ENCODE measurements around the gene SLC26A1.

Gene SLC26A1

GRCh38 chr4:964346-965025, 28.7 kb downstream of the SLC26A1 start:
- no peak for DNase-seq

DNA sequence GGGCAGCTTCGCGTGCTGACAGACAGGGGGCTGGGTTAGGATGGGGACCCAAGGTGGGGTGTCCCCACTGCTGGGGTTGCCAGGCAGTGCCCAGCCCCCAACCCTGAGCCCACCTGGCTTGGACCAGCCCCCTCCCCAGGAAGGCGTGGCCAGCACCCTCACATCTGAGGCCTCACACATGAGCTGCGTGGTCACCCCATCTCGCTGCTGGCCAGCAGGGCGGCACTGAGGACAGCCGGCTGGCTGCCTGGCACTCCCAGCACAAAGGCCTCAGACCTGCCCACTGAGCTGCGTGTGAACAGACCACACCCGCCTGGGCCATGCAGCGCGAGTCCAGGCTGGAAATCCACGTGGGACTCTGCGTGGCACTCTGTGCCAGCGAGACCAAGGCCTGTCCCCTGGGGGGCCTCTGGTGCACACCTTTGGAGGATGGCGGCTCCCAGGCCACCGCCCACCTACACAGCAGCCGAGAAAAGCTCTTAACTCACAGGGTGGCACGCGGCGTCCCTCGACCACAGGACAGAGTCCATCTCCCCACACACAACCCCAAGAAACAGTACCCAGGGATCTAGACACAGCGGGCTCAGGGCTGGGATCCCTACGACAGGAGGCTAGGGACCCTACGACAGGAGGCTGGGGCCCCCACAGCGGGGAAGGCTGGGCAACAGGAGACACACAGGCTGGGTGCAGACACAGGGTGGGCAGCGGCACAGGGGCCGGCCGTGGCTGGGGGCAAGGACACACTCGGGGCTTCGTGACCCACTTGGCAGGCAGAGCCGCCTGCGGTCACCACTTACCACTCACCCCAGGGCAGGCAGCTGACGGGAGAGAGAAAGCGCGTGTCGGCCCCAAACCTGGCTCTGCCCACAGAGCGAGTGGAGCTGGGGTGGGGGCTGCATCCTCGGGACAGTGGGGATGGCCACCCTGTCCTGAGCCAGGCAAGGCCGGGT, 29.7 kb downstream of the SLC26A1 start:
- no peak for DNase-seq

DNA sequence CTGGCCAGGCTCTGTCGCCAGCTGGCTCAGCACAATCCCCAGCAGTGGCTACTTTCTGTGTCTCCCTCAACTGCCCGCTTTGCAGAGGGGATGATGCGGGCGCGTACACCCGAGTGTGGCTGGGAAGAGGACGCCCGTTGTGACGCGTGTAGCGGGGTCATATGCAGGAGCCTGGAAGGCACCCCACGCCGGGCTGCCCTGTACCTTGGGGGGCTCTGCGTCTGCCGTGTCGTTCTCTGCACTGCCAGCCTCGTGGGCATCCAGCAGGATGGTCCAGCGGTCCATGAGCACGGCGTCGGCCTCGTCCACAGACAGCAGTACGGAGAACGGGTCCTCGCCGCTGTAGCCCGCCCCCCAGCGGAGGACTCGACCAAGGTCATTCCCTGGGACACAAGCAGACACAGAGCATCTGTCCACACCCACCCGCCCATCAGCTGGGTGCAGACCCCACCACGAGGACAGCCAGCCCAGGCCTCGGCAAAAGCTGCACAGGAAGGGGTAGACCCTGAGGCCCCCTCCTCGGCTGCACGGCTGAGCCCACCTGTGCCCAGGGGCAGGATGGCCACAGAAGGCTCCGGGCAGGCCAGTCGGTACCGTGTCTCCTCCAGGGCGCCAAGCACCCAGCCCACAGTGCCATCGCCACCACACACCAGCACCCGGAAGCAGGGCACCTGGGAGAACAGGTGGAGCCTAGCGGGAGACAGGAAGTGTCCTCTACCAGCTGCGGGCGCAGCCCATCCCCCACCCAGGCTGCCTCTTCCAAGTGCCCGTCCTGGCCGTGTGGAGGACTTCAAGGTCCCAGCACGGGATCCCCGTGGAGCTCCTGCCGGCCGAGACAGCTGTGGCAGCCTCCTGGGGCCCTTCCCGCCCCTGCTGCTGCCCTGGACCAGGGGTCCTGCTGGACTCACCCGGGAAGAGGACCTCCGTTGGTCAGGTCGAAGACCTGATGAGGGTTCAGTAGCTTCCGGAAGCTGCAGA, 30.7 kb downstream of the SLC26A1 start:
- DNase-seq = no peak

GRCh38 chr4:961351-962230, 31.6 kb downstream of the SLC26A1 start:
- DNase-seq = no peak

DNA sequence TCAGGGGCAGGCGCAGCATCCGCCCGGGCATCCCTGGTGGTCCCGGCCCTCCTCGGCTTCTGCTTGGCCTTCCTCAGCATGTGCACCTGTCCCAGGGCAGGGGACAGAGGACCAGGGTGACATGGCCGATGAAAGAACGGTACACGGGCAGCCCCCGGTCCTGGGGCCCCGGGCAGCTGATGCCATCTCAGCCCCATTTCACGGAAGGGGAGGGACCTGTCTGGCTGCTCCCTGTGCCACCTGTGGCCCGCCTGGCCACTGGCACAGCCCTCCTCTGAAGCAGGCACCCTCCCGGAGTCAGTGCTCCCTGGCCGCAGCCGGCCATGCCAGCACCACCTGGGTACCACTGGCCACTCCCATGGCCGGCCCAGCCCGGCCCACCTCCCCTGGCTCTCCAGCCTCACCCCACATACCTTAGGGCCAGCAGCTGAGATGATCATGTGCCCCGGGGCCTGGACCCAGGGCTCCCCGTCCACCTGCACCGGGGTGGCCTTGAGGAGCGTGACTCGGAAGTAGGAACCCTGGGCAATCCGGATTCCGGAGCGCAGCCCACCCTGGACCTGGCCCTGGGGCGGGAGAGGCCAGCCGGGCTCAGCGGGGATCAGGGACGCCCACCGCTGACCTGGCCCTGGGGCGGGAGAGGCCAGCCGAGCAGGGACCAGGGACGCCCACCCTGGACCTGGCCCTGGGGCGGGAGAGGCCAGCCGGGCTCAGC, 32.4 kb downstream of the SLC26A1 start:
- no peak for DNase-seq

DNA sequence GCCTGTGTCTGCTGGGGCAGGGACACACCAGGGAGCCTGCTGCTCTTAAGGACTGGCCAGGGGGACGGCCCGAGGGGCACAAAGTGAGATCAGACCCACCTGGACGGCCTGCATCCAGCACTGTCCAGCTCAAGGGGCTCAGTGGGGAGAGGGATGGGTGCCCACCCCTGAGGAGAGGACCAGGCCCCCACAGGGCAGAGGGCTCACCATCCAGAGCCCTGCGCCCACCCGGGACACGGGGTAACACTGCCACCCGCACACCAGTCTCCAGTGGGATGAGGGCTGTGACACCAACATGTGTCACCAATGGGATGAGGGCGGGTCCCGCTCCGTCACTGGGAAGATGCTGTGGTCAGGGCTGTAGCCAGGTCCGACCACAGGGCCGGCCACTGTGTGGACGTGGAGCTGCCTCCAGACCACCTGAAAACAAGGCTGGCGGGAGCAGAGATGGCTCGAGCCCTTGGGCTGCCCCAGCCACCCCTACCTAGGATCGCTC, 33.0 kb downstream of the SLC26A1 start:
- no peak for DNase-seq

DNA sequence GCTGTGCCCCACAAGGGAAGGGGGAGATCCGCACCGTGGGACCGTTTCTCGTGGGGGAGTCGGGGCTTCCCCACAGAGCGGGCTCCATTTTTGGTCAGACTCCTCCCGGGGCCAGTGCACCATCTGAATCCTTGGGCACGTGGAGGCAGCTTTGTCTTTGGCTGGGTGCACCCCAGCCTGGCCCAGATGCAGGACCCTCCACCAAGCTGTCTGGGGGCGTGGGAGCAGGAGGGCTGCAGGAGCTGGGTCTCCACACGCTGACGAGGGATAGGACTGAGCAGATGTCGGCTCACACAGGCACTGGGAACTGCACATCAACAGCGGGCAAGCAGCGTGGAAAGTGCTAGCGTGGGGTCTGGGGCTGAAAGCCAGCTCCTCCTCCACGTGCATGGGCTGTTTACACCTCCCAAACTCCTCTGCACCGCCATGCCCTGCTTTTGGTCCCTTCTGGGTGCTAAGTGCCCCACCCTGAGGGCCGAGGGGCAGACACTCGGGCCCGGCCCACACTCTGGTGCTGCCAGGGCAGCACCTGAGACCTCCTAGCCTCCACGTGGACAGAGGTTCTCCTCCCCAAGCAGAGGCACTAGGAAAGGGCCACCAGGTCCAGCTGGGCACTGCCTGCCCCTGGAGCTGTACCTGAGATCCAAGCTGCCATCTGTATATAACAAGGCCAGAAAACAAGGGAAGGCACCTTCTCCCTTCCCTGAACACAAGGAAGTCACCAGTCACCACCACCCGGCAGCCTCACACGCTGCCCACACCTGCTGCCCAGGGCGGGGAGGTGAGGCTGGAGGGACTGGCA, 33.7 kb downstream of the SLC26A1 start:
- DNase-seq = no peak

DNA sequence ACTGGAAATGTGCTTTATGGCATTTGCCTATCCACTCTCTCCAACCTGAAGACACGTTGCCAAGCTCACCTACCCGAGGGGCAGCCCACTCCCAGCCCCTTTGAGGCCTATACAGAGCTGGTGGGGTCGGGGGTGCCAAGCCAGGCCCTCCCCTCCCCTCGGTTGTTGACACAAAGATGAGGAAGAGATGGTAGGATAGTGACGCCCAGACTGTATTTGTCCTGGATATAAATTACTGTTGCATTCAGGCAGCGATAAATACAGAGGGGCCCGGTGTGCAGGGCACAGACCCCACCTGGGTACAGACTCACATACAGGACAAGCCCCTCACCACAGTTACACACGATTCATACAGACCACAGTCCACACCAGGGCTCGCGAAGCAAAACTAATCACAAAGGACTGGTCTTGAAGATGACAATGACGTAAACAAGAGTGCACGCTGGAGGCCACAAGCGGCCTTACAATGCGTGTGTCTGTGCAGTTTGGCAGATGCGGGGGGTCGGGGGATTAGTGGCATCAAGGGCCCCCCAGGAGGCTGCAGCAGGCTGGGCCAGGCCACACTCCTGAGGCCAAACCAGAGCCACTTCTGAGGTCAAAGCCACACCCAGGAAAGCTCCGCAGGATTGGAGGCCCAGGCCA, 34.4 kb downstream of the SLC26A1 start:
- no peak for DNase-seq

DNA sequence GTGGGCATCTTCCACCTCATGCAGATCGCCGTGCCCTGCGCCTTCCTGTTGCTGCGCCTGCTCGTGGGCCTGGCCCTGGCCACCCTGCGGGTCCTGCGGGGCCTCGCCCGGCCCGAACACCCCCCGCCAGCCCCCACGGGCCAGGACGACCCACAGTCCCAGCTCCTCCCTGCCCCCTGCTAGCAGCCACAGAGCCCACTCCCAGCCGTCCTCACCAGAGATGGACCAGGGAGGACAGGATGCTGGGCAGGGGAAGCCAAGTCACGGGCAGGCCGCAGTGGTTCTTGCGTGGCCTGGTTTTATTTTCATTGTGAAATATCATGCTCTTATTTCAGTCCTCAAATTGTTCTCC, 34.9 kb downstream of the SLC26A1 start:
- DNase-seq = no peak

GRCh38 chr4:957581-958313, 35.5 kb downstream of the SLC26A1 start:
- no peak for DNase-seq

DNA sequence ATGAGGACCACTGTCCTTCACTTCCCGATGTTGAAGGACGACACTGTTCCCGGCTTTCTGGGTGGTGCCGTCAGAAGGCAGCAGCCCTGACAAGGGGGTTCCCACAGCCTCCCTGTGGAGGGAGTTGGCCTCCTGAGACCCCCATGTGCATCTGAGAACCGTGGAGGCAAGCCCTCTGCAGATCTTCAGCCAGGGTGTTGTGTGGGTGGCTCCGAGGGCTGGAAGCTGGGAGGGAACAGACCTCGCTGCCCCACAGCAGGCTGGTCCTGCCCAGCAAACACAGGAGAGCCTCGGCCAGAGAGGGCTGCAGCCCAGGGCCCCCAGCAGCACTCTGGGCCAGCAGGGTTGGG, 36.0 kb downstream of the SLC26A1 start:
- no peak for DNase-seq

DNA sequence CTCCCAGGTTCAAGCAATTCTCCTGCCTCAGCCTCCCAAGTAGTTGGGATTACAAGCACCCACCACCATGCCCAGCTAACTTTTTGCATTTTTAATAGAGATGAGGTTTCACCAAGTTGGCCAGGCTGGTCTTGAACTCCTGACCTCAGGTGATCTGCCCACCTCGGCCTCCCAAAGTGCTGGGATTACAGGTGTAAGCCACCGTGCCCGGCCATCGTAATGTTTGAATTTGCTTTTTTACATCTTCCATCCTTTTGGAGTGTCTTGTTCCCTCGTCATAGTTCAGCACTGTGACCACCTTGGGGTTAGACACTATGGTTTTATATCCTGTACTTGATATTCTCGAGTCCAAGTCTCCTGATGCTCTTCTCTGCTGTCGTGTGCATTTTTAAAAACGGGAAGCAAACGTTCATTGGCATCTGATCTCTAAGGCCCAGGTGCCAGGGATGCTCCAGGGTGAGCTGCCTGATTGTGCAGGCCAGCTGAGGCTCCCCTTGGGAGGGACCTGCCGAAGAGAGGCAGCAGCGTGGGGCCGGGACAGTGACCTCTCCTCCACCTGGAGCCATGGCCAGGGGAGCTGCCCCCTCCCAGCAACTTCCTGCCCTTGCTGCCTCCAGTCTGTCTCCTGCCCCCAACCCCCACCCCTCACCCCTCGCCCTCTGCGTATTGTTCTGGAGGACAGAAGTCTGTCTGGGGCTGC, 36.5 kb downstream of the SLC26A1 start:
- DNase-seq = no peak

DNA sequence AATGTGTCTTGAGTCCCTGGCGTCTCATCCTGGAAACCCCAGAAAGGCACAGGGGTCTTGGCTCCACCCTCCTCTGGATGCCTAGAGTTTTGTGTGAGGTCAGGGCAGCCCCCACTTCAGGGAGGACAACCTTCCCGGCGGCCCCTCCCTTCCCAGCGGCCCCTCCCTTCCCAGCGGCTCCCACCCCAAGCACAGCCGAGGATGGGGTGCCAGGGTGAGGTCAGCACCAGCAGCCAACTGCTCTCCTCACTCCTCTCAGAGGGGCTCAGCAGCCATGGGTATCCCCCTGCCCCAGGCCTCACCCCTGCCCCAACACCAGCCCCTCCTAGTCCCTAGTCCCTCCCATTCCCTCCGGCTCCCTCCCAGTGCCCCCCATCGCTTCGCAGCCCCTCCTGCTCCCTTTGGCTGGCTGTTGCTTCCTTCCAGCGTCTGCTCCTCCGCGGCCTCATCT, 37.2 kb downstream of the SLC26A1 start:
- DNase-seq = no peak

GRCh38 chr4:955161-955921, 37.9 kb downstream of the SLC26A1 start:
- no peak for DNase-seq

DNA sequence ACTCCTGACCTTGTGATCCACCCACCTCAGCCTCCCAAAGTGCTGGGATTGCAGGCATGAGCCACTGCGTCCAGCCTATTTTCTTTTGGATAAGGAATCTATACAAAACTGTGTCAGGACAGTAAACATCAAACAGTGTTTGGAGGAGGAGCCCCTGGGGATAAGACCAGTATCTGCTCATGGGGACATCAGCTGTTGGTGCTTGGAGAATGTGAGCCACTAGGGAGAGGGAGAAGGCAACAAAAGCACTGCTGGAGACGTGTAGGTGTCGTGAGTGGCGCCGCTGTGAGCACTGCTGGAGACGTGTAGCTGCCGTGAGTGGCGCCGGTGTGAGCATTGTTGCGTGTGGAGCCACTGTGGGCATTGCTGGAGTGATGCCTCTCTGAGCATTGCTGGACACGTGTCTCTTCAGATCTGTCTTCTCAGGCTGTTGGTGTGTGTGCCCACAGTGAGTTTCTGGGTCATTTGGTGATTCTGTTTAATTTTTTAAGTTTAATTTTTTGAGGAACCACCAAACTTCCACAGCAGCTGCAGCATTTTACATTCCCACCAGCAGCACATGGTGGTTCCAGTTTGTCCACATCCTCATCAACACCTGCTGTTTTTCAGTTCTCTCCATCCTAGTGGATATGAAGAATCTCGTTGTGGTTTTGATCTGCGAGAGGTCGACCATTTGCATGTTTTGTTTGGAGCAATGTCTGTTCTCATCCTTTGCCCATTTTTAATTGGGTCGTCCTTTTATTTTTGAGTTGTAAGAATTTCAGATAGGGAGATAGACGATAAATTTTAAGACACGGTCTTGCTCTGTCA, 38.8 kb downstream of the SLC26A1 start:
- DNase-seq = no peak

DNA sequence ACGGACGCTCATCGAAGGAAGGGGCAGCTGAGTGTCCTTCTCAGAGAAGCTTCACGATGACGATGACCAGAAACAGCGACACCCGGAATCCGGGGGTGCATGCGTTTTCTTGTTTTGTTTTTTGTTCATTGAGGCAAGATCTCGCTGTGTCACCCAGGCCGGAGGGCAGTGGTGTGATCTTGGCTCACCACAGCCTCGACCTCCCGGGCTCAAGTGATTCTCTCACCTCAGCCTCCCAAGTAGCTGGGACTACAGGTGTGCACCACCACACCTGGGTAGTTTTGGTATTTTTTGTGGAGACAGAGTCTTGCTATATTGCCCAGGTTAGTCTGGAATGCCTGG, 39.7 kb downstream of the SLC26A1 start:
- no peak for DNase-seq
